GM12892 (cell line): ENCODE data around the gene FGF22.

Experiments used
- POLR2A ChIP-seq: IDR thresholded peaks from 2 replicates; pipeline ENCODE4 v1.6.1; 2011; ENCODE audit warnings: low read depth, low read length, control low read depth
- POLR2AphosphoS5 ChIP-seq: IDR thresholded peaks from 2 replicates; pipeline ENCODE4 v1.6.1; 2011; ENCODE audit warnings: low read depth, low read length, control low read depth
- TAF1 ChIP-seq: IDR thresholded peaks from 2 replicates; pipeline ENCODE4 v1.6.1; 2011; ENCODE audit warnings: low read depth, mild to moderate bottlenecking, control low read depth, low read length, borderline replicate concordance

DNA sequence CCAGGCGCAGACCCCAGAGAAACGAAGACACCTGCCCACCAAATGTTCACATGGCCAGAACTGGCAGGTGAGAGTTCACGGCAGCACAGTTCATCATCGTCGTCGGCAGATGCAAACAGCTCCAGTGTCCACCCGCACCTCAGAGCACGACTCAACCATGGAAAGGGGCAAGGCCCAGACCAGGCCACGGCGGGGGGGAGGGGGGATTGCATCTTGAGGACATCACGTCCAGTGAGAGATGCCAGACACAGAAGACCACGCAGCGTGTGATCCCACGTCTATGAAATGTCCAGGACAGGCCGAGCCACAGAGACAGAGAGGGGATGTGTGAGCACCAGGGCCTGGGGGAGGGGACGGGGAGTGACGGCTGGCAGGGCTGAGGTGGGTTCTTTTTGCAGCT, 16.0 kb downstream of the FGF22 start:
- no peak for TF ChIP-seq POLR2A
- no peak for TF ChIP-seq POLR2AphosphoS5
- TF ChIP-seq TAF1, result no peak
